K562 (cell line): ENCODE data around the gene NAT8L.

ENCODE experiments used
- CREB1 ChIP-seq, 2 experiments: sonication (generic) in 1 of 2; formaldehyde crosslinking in 1 of 2; IDR thresholded peaks; 2 replicates each; pipeline versions ENCODE4 v1.6.1 to v1.8.0; 2012 to 2022; ENCODE audit warnings: inconsistent platforms in 1 of 2, mild to moderate bottlenecking in 1 of 2, missing genetic modification reagents in 1 of 2, moderate library complexity in 1 of 2
- KAT2B ChIP-seq: IDR thresholded peaks from one replicate; pipeline ENCODE4 v1.6.1; 2012; ENCODE audit warnings: low read depth, mild to moderate bottlenecking, control low read depth, inconsistent platforms, low read length, moderate library complexity
- STAG1 ChIP-seq: sonication (generic); formaldehyde crosslinking; IDR thresholded peaks from 2 replicates; pipeline ENCODE4 v1.5.0; 2020; ENCODE audit warnings: missing genetic modification reagents, borderline replicate concordance
- ZZZ3 ChIP-seq: fragments of 450-650 bp; IDR thresholded peaks from 2 replicates; pipeline ENCODE4 v1.6.1; 2016; ENCODE audit warnings: antibody characterized with exemption, mild to moderate bottlenecking, moderate library complexity

DNA sequence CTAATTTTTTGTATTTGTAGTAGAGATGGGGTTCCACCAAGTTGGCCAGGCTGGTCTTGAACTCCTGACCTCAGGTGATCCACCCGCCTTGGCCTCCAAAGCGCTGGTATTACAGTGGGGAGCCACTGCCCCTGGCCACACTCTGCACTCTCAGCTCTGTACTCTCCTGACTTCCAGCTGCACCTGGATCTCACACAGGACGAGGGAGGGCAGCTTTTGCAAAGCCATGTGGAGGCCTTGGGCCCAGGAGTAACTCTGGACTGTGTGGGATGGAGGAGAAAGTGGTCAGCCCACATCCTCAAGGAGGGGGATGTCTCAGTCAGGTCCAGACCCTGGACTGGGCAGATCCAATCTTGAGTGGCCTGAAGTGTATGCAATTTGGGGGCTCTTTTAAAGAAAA is 23.0 kb downstream of the NAT8L start:
- TF ChIP-seq CREB1 (IDR thresholded peaks at IDR 0.05), result no peak
- TF ChIP-seq CREB1 (CRISPR knock-in tag; IDR thresholded peaks at IDR 0.05), result no peak
- TF ChIP-seq ZZZ3, result no peak
- TF ChIP-seq STAG1 (CRISPR knock-in tag), result no peak
- TF ChIP-seq KAT2B, result no peak
